Neural progenitor cell (in vitro differentiated cells): ENCODE results near the gene GMIP. TPM values are rescaled to one million over a fixed set of nuclear protein-coding genes. Genes with fewer than 3 reads are reported as not detected.

Source experiments
- DNase-seq: peaks from one replicate; pipeline ENCODE4 v3.0.0-alpha.2; 2016; ENCODE audit warnings: low spot score
- H2AFZ ChIP-seq: fragments of 200-600 bp; sonication (generic); replicated peaks from 2 replicates; pipeline ENCODE4 v1.6.1; 2016; ENCODE audit warnings: antibody characterized with exemption
- H3F3A ChIP-seq: fragments of 200-600 bp; sonication (generic); 2 replicates; pipeline ENCODE4 v1.6.1; 2016; ENCODE audit warnings: antibody characterized with exemption, low read depth
- H3K27ac ChIP-seq: fragments of 200-600 bp; sonication (generic); 2 replicates; pipeline ENCODE4 v1.5.1; 2016; ENCODE audit warnings: mild to moderate bottlenecking
- H3K27me3 ChIP-seq: fragments of 200-600 bp; sonication (generic); 2 replicates; pipeline ENCODE4 v1.6.1; 2016; ENCODE audit warnings: mild to moderate bottlenecking, moderate library complexity
- H3K36me3 ChIP-seq: fragments of 200-600 bp; sonication (generic); 2 replicates; pipeline ENCODE4 v1.5.1; 2016
- H3K4me1 ChIP-seq: fragments of 200-600 bp; sonication (generic); 2 replicates; pipeline ENCODE4 v1.6.1; 2016; ENCODE audit warnings: mixed run types
- H3K4me2 ChIP-seq: fragments of 200-600 bp; sonication (generic); 2 replicates; pipeline ENCODE4 v1.6.1; 2016
- H3K4me3 ChIP-seq: fragments of 200-600 bp; sonication (generic); 2 replicates; pipeline ENCODE4 v1.5.1; 2016
- H3K79me2 ChIP-seq: fragments of 200-600 bp; sonication (generic); 2 replicates; pipeline ENCODE4 v1.6.1; 2016; ENCODE audit warnings: low read depth
- H3K9ac ChIP-seq: fragments of 200-600 bp; sonication (generic); 2 replicates; pipeline ENCODE4 v1.6.1; 2016
- H3K9me3 ChIP-seq: fragments of 200-600 bp; sonication (generic); 2 replicates; pipeline ENCODE4 v1.5.1; 2016; ENCODE audit warnings: low read depth
- H4K20me1 ChIP-seq: fragments of 200-600 bp; sonication (generic); 2 replicates; pipeline ENCODE4 v1.6.1; 2016; ENCODE audit warnings: low read depth
- H3K27ac Mint-ChIP-seq: 3 replicates; pipeline ENCODE4 v1.8.0; 2021; ENCODE audit warnings: mixed read lengths
- H3K27me3 Mint-ChIP-seq: 2 replicates; pipeline ENCODE4 v1.8.0; 2022; ENCODE audit warnings: low read depth, mild to moderate bottlenecking, inconsistent platforms, moderate library complexity, mixed read lengths; ENCODE audit not compliant: insufficient read depth
- H3K36me3 Mint-ChIP-seq: 3 replicates; pipeline ENCODE4 v1.8.0; 2021; ENCODE audit warnings: mixed read lengths
- H3K4me1 Mint-ChIP-seq: 3 replicates; pipeline ENCODE4 v1.8.0; 2021; ENCODE audit warnings: mixed read lengths
- H3K4me3 Mint-ChIP-seq: 3 replicates; pipeline ENCODE4 v1.8.0; 2021; ENCODE audit warnings: mild to moderate bottlenecking, moderate library complexity, mixed read lengths
- H3K9me3 Mint-ChIP-seq: 3 replicates; pipeline ENCODE4 v1.8.0; 2020; ENCODE audit warnings: mixed read lengths
- EZH2 ChIP-seq: fragments of 200-600 bp; sonication (generic); IDR thresholded peaks from 2 replicates; pipeline ENCODE4 v1.6.1; 2017; ENCODE audit warnings: antibody characterized with exemption, mild to moderate bottlenecking, moderate library complexity
- EZH2phosphoT487 ChIP-seq: fragments of 200-600 bp; sonication (generic); IDR thresholded peaks from 2 replicates; pipeline ENCODE4 v1.6.1; 2017; ENCODE audit warnings: antibody characterized with exemption
- total RNA-seq: library from RNA; depleted of rRNA; stranded (reverse); fragments of >200 nt; gene quantifications from 2 replicates; pipeline ENCODE4 v1.2.3, GENCODE V29; 2015; ENCODE audit warnings: low replicate concordance
- TF ChIP-seq, protein P1 (sequence below): fragments of 200-600 bp; sonication (generic); IDR thresholded peaks from 2 replicates; pipeline ENCODE4 v1.5.1; 2017; ENCODE audit warnings: antibody characterized with exemption, mild to moderate bottlenecking

The GMIP gene
- total RNA-seq, 1 donor from 2014 or later = 6.4 TPM

DNA sequence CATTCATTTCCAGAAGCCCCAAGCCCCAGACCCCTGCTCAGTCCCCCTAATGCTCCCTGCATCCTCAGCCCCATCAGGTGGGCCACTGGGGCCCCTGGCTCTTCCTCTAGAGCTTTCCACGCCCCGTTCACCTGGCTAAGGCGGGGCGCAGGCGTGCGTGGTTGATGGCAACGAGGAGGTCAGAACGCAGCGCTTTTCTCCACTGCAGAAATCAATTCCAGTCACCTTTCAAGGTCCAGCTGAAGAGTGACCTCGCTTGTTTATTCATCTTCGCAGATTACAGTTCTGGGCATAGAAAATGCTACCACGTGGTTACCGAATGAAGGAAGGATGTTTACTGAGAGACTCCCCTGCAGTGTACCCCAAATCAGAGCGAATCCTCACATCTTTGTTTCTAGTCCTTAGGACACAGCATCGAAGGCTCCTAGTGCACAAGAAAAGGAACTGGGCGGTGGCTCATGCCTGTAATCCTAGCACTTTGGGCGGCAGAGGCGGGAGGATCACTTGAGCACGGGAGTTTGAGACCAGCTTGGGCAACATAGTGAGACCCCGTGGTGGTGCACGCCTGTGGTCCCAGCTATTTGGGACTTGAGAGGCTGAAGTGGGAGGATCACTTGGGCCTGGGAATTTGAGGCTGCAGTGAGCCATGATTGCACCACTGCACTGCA, 24.1 kb downstream of the GMIP start:
- Mint-ChIP-seq H3K4me1 (peaks cover 33% of the 10 kb centered on the region), H3K9me3 (no peaks in the 10 kb centered on the region), H3K27me3 (peaks cover 9% of the 10 kb centered on the region), H3K4me3 (peak overlapping the region; percentile 86), H3K36me3 (peaks cover 12% of the 10 kb centered on the region), H3K27ac (peak overlapping the region; percentile 86)
- Histone ChIP-seq H4K20me1 (peaks cover 10% of the 10 kb centered on the region), H3K4me3 (peak overlapping the region; percentile 35), H3K4me1 (no peaks in the 10 kb centered on the region), H3K9ac (no peak overlapping the region), H2AFZ (no peak overlapping the region), H3F3A (peaks cover 15% of the 10 kb centered on the region), H3K79me2 (no peaks in the 10 kb centered on the region), H3K27me3 (peaks cover 11% of the 10 kb centered on the region), H3K9me3 (no peaks in the 10 kb centered on the region), H3K4me2 (peak overlapping the region; percentile 67), H3K27ac (no peak overlapping the region), H3K36me3 (no peaks in the 10 kb centered on the region)
- DNase-seq = no peak
- TF ChIP-seq EZH2 = no peak
- no peak for TF ChIP-seq EZH2phosphoT487
- TF ChIP-seq, protein P1, sequence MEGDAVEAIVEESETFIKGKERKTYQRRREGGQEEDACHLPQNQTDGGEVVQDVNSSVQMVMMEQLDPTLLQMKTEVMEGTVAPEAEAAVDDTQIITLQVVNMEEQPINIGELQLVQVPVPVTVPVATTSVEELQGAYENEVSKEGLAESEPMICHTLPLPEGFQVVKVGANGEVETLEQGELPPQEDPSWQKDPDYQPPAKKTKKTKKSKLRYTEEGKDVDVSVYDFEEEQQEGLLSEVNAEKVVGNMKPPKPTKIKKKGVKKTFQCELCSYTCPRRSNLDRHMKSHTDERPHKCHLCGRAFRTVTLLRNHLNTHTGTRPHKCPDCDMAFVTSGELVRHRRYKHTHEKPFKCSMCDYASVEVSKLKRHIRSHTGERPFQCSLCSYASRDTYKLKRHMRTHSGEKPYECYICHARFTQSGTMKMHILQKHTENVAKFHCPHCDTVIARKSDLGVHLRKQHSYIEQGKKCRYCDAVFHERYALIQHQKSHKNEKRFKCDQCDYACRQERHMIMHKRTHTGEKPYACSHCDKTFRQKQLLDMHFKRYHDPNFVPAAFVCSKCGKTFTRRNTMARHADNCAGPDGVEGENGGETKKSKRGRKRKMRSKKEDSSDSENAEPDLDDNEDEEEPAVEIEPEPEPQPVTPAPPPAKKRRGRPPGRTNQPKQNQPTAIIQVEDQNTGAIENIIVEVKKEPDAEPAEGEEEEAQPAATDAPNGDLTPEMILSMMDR = no peak

DNA sequence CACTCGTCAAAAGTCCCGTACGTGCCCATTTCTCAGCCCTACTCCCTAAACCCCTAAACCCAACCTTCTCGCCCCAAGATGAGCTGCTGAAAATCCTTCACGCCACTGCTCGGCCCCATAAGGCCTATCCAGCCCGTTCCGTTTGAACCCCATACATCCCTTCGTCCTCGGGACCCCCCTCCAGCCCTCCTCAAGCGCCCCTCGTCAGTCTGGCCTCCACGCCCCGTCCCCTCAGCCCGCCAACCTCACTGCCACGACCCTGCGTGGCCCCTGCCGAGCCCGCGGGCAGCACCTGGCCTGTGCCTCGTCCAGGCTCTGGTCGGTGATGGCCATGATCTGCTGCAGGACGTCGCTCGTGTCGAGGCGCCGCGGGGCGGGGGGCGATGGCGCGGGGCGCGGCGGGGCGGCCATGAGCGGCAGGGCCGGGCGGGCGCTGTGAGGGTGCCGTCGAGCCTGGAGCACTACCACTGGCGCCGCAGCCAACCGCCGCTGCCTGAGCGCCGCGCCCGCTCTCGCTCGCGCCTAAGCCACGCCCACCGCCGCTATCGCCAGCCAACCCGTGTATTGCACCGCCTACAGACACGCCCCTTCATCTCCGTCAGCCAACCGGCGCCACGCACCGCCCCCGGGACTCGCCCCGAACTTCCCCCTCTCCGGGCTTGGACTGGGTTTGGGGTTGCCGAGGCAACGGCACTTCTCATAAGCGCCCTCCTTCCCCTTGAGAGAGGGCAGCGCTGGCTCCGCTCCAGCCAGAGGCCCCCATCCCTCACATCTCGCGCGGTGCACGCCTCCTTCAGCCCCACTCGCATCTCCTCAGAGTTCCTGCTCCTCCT, 25.0 kb downstream of the GMIP start, which contains the start of gene PBX4:
TSS of gene PBX4 (minus strand) at position 469 of the 833 bp plus-strand sequence. CDS start at position 411, 58 bp downstream.
- H3K9me3 ChIP-seq = no peaks in the 10 kb centered on the region
- Mint-ChIP-seq H3K27ac (peak within 1 kb of the TSS; percentile 95), H3K4me1 (peaks cover 38% of the 10 kb centered on the region), H3K9me3 (no peaks in the 10 kb centered on the region), H3K27me3 (peaks cover 9% of the 10 kb centered on the region), H3K36me3 (peaks cover 6% of the 10 kb centered on the region), H3K4me3 (peak within 1 kb of the TSS; percentile 88)
- H2AFZ ChIP-seq = peak within 1 kb of the TSS; percentile 100
- no peaks in the 10 kb centered on the region for H3K36me3 ChIP-seq
- no peak within 1 kb of the TSS for H3K27ac ChIP-seq
- peaks cover 4% of the 10 kb centered on the region for H4K20me1 ChIP-seq
- H3K9ac ChIP-seq = no peak within 1 kb of the TSS
- no peaks in the 10 kb centered on the region for H3K4me1 ChIP-seq
- peak within 1 kb of the TSS; percentile 66 for H3K4me3 ChIP-seq
- H3K4me2 ChIP-seq = peak within 1 kb of the TSS; percentile 91
- peaks cover 15% of the 10 kb centered on the region for H3F3A ChIP-seq
- peak; percentile 99 for DNase-seq
- H3K27me3 ChIP-seq = peaks cover 11% of the 10 kb centered on the region
- H3K79me2 ChIP-seq = no peaks in the 10 kb centered on the region
- TF ChIP-seq EZH2 (no peak), EZH2phosphoT487 (no peak)
- TF ChIP-seq, protein P1 = no peak

DNA sequence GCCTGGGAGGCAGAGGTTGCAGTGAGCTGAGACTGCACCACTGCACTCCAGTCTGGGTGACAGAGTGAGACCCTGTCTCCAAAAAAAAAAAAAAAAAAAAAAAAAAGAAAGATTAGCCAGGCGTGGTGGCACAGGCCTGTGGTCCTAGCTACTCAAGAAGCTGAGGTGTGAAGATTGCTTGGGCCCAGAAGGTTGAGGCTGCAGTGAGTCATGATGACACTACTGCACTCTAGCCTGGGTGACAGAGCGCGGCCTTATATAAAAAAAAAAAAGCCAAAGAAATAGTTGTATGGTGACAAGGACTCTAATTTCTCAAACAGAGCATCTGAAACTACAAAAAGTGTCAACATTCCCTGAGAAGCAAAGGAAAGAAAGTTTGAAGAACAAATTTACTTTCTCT, 28.4 kb downstream of the GMIP start:
- Mint-ChIP-seq H3K4me1 (peaks cover 47% of the 10 kb centered on the region), H3K27me3 (peaks cover 11% of the 10 kb centered on the region), H3K27ac (no peak overlapping the region), H3K4me3 (no peak overlapping the region), H3K36me3 (peaks cover 2% of the 10 kb centered on the region), H3K9me3 (no peaks in the 10 kb centered on the region)
- H3K4me1 ChIP-seq = peaks cover 5% of the 10 kb centered on the region
- H3K9me3 ChIP-seq = no peaks in the 10 kb centered on the region
- no peak overlapping the region for H3K27ac ChIP-seq
- no peaks in the 10 kb centered on the region for H3K36me3 ChIP-seq
- DNase-seq = no peak
- no peak overlapping the region for H2AFZ ChIP-seq
- peaks cover 14% of the 10 kb centered on the region for H3F3A ChIP-seq
- no peaks in the 10 kb centered on the region for H3K79me2 ChIP-seq
- no peaks in the 10 kb centered on the region for H4K20me1 ChIP-seq
- no peak overlapping the region for H3K4me3 ChIP-seq
- no peak overlapping the region for H3K4me2 ChIP-seq
- H3K27me3 ChIP-seq = peaks cover 11% of the 10 kb centered on the region
- TF ChIP-seq, protein P1 = no peak
- TF ChIP-seq EZH2phosphoT487 = no peak
- TF ChIP-seq EZH2 = no peak
- no peak overlapping the region for H3K9ac ChIP-seq
